Nephron progenitor cell (in vitro differentiated cells): ENCODE results near the gene TTC23L.

Source experiments
- DNase-seq: peaks from one replicate; pipeline ENCODE4 v3.0.0; 2021
- H3K27ac Mint-ChIP-seq: 2 replicates; pipeline ENCODE4 v1.8.0; 2021; ENCODE audit warnings: mild to moderate bottlenecking, moderate library complexity, mixed read lengths
- H3K27me3 Mint-ChIP-seq: 2 replicates; pipeline ENCODE4 v1.8.0; 2021; ENCODE audit warnings: mild to moderate bottlenecking, low read depth, mixed read lengths; ENCODE audit not compliant: poor library complexity
- H3K36me3 Mint-ChIP-seq: 2 replicates; pipeline ENCODE4 v1.8.0; 2021; ENCODE audit warnings: low read depth, mixed read lengths
- H3K4me1 Mint-ChIP-seq: 2 replicates; pipeline ENCODE4 v1.8.0; 2021; ENCODE audit warnings: mixed read lengths
- H3K4me3 Mint-ChIP-seq: 2 replicates; pipeline ENCODE4 v1.8.0; 2021; ENCODE audit warnings: mild to moderate bottlenecking, moderate library complexity, mixed read lengths
- H3K9me3 Mint-ChIP-seq: 2 replicates; pipeline ENCODE4 v1.8.0; 2021; ENCODE audit warnings: mild to moderate bottlenecking, moderate library complexity, mixed read lengths
- TF ChIP-seq, protein P1 (sequence below): fragments of 200-600 bp; sonication (generic); IDR thresholded peaks from 2 replicates; pipeline ENCODE4 v1.5.0; 2021; ENCODE audit warnings: antibody characterized with exemption

Gene TTC23L

DNA sequence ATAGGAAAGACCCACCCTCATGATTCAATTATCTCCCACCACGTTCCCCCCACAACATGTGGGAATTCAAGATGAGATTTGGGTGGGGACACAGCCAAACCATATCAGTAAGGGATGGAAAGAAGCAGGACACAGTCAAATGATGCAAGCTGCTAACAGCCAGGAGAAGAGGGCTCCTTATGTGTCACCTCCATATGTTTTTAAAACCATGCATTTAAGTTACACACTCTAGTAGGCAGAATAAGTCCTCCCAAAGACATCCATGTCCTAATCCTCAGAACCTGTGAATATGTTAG, 4.2 kb upstream of the TTC23L start:
- Mint-ChIP-seq H3K4me1 (peaks cover 13% of the 10 kb centered on the region), H3K9me3 (no peaks in the 10 kb centered on the region), H3K27me3 (peaks cover 4% of the 10 kb centered on the region), H3K36me3 (peaks cover 11% of the 10 kb centered on the region), H3K4me3 (no peak overlapping the region), H3K27ac (no peak overlapping the region)
- TF ChIP-seq, protein P1, sequence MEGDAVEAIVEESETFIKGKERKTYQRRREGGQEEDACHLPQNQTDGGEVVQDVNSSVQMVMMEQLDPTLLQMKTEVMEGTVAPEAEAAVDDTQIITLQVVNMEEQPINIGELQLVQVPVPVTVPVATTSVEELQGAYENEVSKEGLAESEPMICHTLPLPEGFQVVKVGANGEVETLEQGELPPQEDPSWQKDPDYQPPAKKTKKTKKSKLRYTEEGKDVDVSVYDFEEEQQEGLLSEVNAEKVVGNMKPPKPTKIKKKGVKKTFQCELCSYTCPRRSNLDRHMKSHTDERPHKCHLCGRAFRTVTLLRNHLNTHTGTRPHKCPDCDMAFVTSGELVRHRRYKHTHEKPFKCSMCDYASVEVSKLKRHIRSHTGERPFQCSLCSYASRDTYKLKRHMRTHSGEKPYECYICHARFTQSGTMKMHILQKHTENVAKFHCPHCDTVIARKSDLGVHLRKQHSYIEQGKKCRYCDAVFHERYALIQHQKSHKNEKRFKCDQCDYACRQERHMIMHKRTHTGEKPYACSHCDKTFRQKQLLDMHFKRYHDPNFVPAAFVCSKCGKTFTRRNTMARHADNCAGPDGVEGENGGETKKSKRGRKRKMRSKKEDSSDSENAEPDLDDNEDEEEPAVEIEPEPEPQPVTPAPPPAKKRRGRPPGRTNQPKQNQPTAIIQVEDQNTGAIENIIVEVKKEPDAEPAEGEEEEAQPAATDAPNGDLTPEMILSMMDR: no peak
- no peak for DNase-seq

DNA sequence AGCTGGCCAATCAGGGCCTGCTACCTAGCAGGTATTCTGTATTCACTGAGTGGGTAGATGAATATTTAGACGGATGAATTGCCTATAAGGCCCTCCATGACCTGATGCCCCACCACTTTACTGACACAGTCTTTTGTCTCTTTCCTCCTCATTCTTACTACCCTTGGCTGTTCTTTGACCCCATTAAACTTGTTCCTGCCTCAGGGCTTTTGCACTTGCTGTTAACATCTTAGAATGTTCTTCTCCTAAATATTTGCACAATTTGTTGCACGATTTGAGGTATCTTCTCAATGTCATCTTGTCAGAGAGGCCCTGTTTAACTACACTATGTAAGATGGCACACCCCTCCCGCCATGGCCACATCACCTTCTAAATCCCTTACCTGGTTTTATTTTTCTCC, 3.3 kb upstream of the TTC23L start:
- TF ChIP-seq, protein P1: no peak
- DNase-seq: no peak
- Mint-ChIP-seq H3K36me3 (peaks cover 11% of the 10 kb centered on the region), H3K4me1 (peaks cover 13% of the 10 kb centered on the region), H3K27me3 (peaks cover 4% of the 10 kb centered on the region), H3K4me3 (no peak overlapping the region), H3K9me3 (no peaks in the 10 kb centered on the region), H3K27ac (no peak overlapping the region)

DNA sequence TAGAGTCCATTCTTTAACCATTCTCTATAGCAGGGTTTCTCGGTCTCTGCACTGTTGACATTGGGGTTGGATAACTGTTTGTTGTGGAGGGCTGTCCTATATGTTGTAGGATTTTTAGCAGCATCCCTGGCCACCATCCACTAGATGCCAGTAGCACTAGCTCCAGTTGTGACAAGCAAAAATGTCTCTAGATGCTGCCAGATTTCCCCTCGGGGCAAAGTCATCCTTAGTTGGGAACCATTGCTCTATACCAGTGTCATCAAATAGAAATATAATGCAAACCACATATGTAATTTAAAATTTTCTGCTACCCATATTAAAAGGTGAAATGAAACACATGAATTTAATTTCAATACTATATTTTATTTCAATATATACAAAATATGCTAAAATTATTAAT, 2.9 kb downstream of the TTC23L start:
- Mint-ChIP-seq H3K4me3 (no peak overlapping the region), H3K36me3 (peaks cover 15% of the 10 kb centered on the region), H3K27me3 (no peaks in the 10 kb centered on the region), H3K9me3 (peaks cover 5% of the 10 kb centered on the region), H3K4me1 (peaks cover 13% of the 10 kb centered on the region), H3K27ac (no peak overlapping the region)
- DNase-seq: no peak
- TF ChIP-seq, protein P1: no peak

DNA sequence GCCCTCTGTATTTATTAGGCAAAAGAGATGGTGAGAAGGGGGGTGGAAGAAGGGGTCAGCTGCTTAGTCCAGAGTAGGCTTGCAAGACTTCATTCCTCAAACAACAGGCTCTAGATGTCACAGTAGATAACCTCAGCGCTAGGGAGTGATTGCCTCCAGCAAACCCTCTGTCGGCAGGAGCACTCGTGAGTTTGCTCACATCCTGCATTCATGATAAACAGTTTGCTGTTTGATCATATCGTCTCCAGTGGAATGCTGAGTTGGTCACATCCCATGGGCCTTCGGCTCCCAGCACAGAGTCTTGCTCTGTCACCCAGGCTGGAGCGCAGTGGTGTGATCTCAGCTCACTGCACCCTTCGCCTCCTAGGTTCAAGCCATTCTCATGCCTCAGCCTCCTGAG, 3.6 kb downstream of the TTC23L start:
- H3K36me3 Mint-ChIP-seq: peaks cover 15% of the 10 kb centered on the region
- no peak for DNase-seq
- no peaks in the 10 kb centered on the region for H3K27me3 Mint-ChIP-seq
- no peak overlapping the region for H3K4me3 Mint-ChIP-seq
- no peak overlapping the region for H3K27ac Mint-ChIP-seq
- TF ChIP-seq, protein P1: no peak
- H3K9me3 Mint-ChIP-seq: peaks cover 5% of the 10 kb centered on the region
- peaks cover 13% of the 10 kb centered on the region for H3K4me1 Mint-ChIP-seq

DNA sequence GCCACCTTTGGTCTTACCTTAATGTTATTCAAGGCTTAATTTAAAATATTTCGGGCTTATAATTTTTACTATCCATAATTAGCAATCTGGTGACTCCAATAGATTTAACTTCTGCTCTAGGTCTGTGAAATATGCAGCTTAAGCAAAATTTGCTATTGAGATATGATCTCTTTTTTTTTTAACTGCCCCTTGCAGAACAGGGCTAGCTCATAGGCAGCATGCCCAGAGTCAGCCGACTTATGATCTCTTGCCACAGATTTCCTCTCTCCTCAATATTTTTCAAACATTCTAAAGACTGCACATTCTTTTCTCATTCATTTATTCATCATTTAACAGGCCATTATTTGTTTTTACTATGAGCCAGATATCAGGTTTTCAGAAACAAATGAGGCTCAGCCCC, 4.5 kb downstream of the TTC23L start:
- Mint-ChIP-seq H3K4me3 (no peak overlapping the region), H3K27ac (no peak overlapping the region), H3K9me3 (peaks cover 9% of the 10 kb centered on the region), H3K4me1 (peaks cover 10% of the 10 kb centered on the region), H3K36me3 (peaks cover 20% of the 10 kb centered on the region), H3K27me3 (no peaks in the 10 kb centered on the region)
- no peak for DNase-seq
- TF ChIP-seq, protein P1: no peak

DNA sequence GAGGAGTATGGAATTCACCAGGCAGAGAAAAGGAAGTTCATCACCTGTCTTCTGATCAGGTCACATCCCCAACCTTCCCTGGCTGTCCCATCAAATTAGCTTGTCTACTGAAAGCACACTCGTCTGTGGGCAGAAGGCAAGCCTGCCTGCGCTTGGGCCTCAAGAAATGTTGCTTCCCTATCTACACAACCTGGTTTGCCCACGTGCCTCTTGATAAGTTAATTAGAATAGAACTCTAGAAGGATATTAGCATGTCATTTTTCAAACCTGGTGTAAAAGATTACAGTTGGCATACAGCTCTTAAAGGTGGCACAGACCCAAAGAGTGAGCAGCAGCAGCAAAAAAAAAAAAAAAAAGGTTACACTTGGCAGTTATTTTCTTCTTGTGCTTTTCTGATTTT, 5.1 kb downstream of the TTC23L start:
- H3K27ac Mint-ChIP-seq: no peak overlapping the region
- H3K27me3 Mint-ChIP-seq: no peaks in the 10 kb centered on the region
- H3K9me3 Mint-ChIP-seq: peaks cover 11% of the 10 kb centered on the region
- H3K4me3 Mint-ChIP-seq: no peak overlapping the region
- H3K36me3 Mint-ChIP-seq: peaks cover 22% of the 10 kb centered on the region
- TF ChIP-seq, protein P1: no peak
- peaks cover 6% of the 10 kb centered on the region for H3K4me1 Mint-ChIP-seq
- no peak for DNase-seq
